Measurements from ENCODE around the gene C12orf60.

DNA sequence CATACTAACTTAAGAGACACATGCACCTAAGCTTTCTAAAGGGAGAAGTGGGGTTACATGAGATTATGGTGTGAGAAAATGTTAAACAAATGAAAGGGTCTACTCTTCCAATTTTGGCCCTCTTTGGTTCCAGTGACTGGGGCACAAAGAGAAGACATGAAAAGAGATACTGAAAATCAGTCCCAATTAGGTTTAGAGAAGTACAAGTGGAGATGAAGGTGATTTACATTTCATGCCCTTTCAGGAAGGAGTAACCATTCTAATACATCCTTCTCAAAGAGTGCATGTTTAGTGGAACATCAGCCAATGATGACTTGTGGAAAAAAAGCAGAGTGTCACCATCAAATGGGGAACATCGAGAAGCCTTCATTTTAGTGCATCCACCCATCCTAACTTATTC lies 67.8 kb downstream of the C12orf60 start:
- TF ChIP-seq, protein P1, sequence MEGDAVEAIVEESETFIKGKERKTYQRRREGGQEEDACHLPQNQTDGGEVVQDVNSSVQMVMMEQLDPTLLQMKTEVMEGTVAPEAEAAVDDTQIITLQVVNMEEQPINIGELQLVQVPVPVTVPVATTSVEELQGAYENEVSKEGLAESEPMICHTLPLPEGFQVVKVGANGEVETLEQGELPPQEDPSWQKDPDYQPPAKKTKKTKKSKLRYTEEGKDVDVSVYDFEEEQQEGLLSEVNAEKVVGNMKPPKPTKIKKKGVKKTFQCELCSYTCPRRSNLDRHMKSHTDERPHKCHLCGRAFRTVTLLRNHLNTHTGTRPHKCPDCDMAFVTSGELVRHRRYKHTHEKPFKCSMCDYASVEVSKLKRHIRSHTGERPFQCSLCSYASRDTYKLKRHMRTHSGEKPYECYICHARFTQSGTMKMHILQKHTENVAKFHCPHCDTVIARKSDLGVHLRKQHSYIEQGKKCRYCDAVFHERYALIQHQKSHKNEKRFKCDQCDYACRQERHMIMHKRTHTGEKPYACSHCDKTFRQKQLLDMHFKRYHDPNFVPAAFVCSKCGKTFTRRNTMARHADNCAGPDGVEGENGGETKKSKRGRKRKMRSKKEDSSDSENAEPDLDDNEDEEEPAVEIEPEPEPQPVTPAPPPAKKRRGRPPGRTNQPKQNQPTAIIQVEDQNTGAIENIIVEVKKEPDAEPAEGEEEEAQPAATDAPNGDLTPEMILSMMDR (IDR thresholded peaks at IDR 0.05): no peak
- no peak for TF ChIP-seq POLR2A (IDR thresholded peaks at IDR 0.05)
- no peak for TF ChIP-seq EP300 (IDR thresholded peaks at IDR 0.05)
